PC-3 (cell line): ENCODE measurements around the gene FAM9C. TPM values are rescaled to one million over a fixed set of nuclear protein-coding genes. Genes with fewer than 3 reads are reported as not detected.

Experiments
- ATAC-seq: fragments of 200-7000 bp; cut with Tn5 transposase; 2 replicates; pipeline ENCODE4 v1.9.1; 2020; ENCODE audit warnings: mild to moderate bottlenecking, moderate library complexity
- BruUV-seq: library from RNA; stranded (reverse); fragments of 400-500 nt; replicated peaks from 2 replicates; lab custom pipeline; 2021; lab: Mats Ljungman, UMichigan
- CTCF ChIA-PET: fragments of 300-600 bp; sonication (Branson Sonifier 250); formaldehyde crosslinking; loops from one replicate; lab custom pipeline; 2022; ENCODE audit warnings: antibody characterized with exemption; lab: Charles Lee
- POLR2A ChIA-PET: fragments of 300-600 bp; sonication (Branson Sonifier 250); formaldehyde crosslinking; loops from one replicate; lab custom pipeline; 2022; ENCODE audit warnings: antibody characterized with exemption; ENCODE audit not compliant: unreplicated experiment; lab: Charles Lee
- DNase-seq: peaks from one replicate; pipeline ENCODE4 v3.0.0-alpha.2; 2015
- H2AFZ ChIP-seq: fragments of 300-600 bp; sonication (generic); 2 replicates; pipeline ENCODE4 v1.6.0; 2016; ENCODE audit warnings: antibody characterized with exemption, low read length
- H3F3A ChIP-seq: fragments of 300-600 bp; sonication (generic); one replicate; pipeline ENCODE4 v1.6.0; 2017; ENCODE audit warnings: antibody characterized with exemption, low read length, control low read depth, mild to moderate bottlenecking; ENCODE audit not compliant: unreplicated experiment
- H3K27ac ChIP-seq: fragments of 300-600 bp; sonication (generic); 2 replicates; pipeline ENCODE4 v1.5.1; 2016; ENCODE audit warnings: mild to moderate bottlenecking, low read length
- H3K27me3 ChIP-seq: fragments of 300-600 bp; sonication (generic); 2 replicates; pipeline ENCODE4 v1.6.1; 2016; ENCODE audit warnings: low read length, mixed read lengths
- H3K36me3 ChIP-seq: fragments of 300-600 bp; sonication (generic); 2 replicates; pipeline ENCODE4 v1.6.1; 2016; ENCODE audit warnings: low read depth, mixed run types, low read length, mixed read lengths
- H3K4me1 ChIP-seq: fragments of 300-600 bp; sonication (generic); 2 replicates; pipeline ENCODE4 v1.5.1; 2016; ENCODE audit warnings: low read length; ENCODE audit not compliant: insufficient read depth
- H3K4me2 ChIP-seq: fragments of 300-600 bp; sonication (generic); 2 replicates; pipeline ENCODE4 v1.6.0; 2016; ENCODE audit warnings: low read length
- H3K4me3 ChIP-seq: fragments of 300-600 bp; sonication (generic); 2 replicates; pipeline ENCODE4 v1.5.1; 2016; ENCODE audit warnings: mild to moderate bottlenecking, low read length, mixed read lengths
- H3K79me2 ChIP-seq: fragments of 300-600 bp; sonication (generic); 2 replicates; pipeline ENCODE4 v1.6.1; 2017; ENCODE audit warnings: low read length, mixed read lengths
- H3K9ac ChIP-seq: fragments of 300-600 bp; sonication (generic); 2 replicates; pipeline ENCODE4 v1.6.0; 2016; ENCODE audit warnings: mild to moderate bottlenecking, low read length
- H3K9me2 ChIP-seq: fragments of 300-600 bp; sonication (generic); replicated peaks from 2 replicates; pipeline ENCODE4 v1.6.1; 2016; ENCODE audit warnings: mixed run types, low read length, mixed read lengths
- H3K9me3 ChIP-seq: fragments of 300-600 bp; sonication (generic); 2 replicates; pipeline ENCODE4 v1.6.1; 2016; ENCODE audit warnings: low read length, mixed read lengths
- H4K20me1 ChIP-seq: fragments of 300-600 bp; sonication (generic); 2 replicates; pipeline ENCODE4 v1.6.1; 2016; ENCODE audit warnings: low read length, mixed read lengths
- CTCF ChIP-seq: fragments of 300-600 bp; sonication (generic); conservative IDR thresholded peaks from 2 replicates; pipeline ENCODE4 v1.5.1; 2017; ENCODE audit warnings: antibody characterized with exemption, low read depth, mild to moderate bottlenecking, low read length
- EZH2 ChIP-seq: fragments of 300-600 bp; sonication (generic); IDR thresholded peaks from one replicate; pipeline ENCODE4 v1.6.1; 2017; ENCODE audit warnings: antibody characterized with exemption, mild to moderate bottlenecking, low read length; ENCODE audit not compliant: unreplicated experiment
- EZH2phosphoT487 ChIP-seq: fragments of 300-600 bp; sonication (generic); IDR thresholded peaks from 2 replicates; pipeline ENCODE4 v1.6.1; 2018; ENCODE audit warnings: mild to moderate bottlenecking, antibody characterized with exemption, low read length, borderline replicate concordance
- intact Hi-C: fragments of 100-400 bp; cut with micrococcal nuclease; formaldehyde crosslinking; loops from 2 replicates; pipeline ENCODE4 v1.9.0; 2023
- total RNA-seq: library from RNA; depleted of rRNA; stranded (reverse); fragments of >200 nt; gene quantifications from 2 replicates; pipeline ENCODE4 v1.2.3, GENCODE V29; 2014

Gene FAM9C
- total RNA-seq, 1 experiment from 2014 or later = not detected

- Histone ChIP-seq H3K4me3 (no peak overlapping the region), H3K9ac (no peak overlapping the region), H4K20me1 (no peaks in the 10 kb centered on the region), H3K9me3 (no peaks in the 10 kb centered on the region), H3K27ac (no peak overlapping the region), H3K27me3 (no peaks in the 10 kb centered on the region), H3K4me2 (no peak overlapping the region), H3F3A (no peaks in the 10 kb centered on the region), H3K9me2 (no peaks in the 10 kb centered on the region), H3K79me2 (no peaks in the 10 kb centered on the region), H2AFZ (no peak overlapping the region; the same call in 1 of the 2 replicates), H3K36me3 (no peaks in the 10 kb centered on the region), H3K4me1 (peaks cover 37% of the 10 kb centered on the region)
- ChIA-PET POLR2A (no interaction called here), CTCF (no interaction called here)
- DNase-seq = no peak
- ATAC-seq = 0 out of 2 replicates have a peak, but pooled peaks have one; percentile 29
- BruUV-seq = no TSS peak
- intact Hi-C loops = no loop called here
- TF ChIP-seq EZH2phosphoT487 (no peak), EZH2 (no peak), CTCF (no peak)
Measured at GRCh38 chrX:13013363-13014110, 30.9 kb downstream of the FAM9C start.

- Histone ChIP-seq H3K4me3 (no peak overlapping the region), H3K9me3 (no peaks in the 10 kb centered on the region), H3K79me2 (no peaks in the 10 kb centered on the region), H3K9ac (no peak overlapping the region), H3K4me1 (peaks cover 67% of the 10 kb centered on the region), H3K4me2 (no peak overlapping the region), H3K27ac (peak overlapping the region; percentile 30), H3K36me3 (no peaks in the 10 kb centered on the region), H2AFZ (no peak overlapping the region), H3F3A (no peaks in the 10 kb centered on the region), H3K9me2 (no peaks in the 10 kb centered on the region), H4K20me1 (no peaks in the 10 kb centered on the region), H3K27me3 (no peaks in the 10 kb centered on the region)
- POLR2A ChIA-PET = no interaction called here
- TF ChIP-seq EZH2 (no peak), CTCF (no peak)
- no peak for ATAC-seq
- intact Hi-C loops = no loop called here
- no TSS peak for BruUV-seq
- CTCF ChIA-PET = no interaction called here
- no peak for DNase-seq
Measured at GRCh38 chrX:13010546-13010945, 33.9 kb downstream of the FAM9C start.

- Histone ChIP-seq H3K27ac (peak overlapping the region; percentile 30), H3K9me3 (no peaks in the 10 kb centered on the region), H3K4me2 (0 out of 2 replicates have a peak overlapping the region, but pooled peaks have one; percentile 18), H3K79me2 (no peaks in the 10 kb centered on the region), H3K4me3 (no peak overlapping the region), H3F3A (no peaks in the 10 kb centered on the region), H4K20me1 (no peaks in the 10 kb centered on the region), H3K36me3 (no peaks in the 10 kb centered on the region), H3K27me3 (no peaks in the 10 kb centered on the region), H3K9me2 (no peaks in the 10 kb centered on the region), H3K9ac (no peak overlapping the region), H3K4me1 (peaks cover 67% of the 10 kb centered on the region), H2AFZ (no peak overlapping the region)
- intact Hi-C loops = loop anchor here (5.0 kb wide), 2 partner anchors 112 to 172 kb away; no protein-coding TSS in a partner anchor
- DNase-seq (peak; percentile 42), ATAC-seq (peak; percentile 40; the same call in 1 of the 2 replicates)
- TF ChIP-seq EZH2phosphoT487 (no peak), EZH2 (no peak), CTCF (no peak)
- CTCF ChIA-PET = no interaction called here
- POLR2A ChIA-PET = no interaction called here
- BruUV-seq = no TSS peak
Measured at GRCh38 chrX:13009844-13010243, 34.6 kb downstream of the FAM9C start.
